Esophagus squamous epithelium (tissue), 4 donors: Measurements from ENCODE around the gene RAB36.

Source experiments
- POLR2A ChIP-seq, 4 donors: fragments of 450-650 bp; IDR thresholded peaks; one replicate each; pipeline ENCODE4 v1.6.1; 2017; ENCODE audit warnings: antibody characterized with exemption in 4 of 4, mild to moderate bottlenecking in 4 of 4, moderate library complexity in 3 of 4
- TF ChIP-seq, protein P1 (sequence below), 6 experiments: fragments of 450-650 bp in 4 of 6; fragments of 200-600 bp in 2 of 6; sonication (generic) in 2 of 6; IDR thresholded peaks; one replicate each; pipeline ENCODE4 v1.5.1; 2016 to 2019; ENCODE audit warnings: antibody characterized with exemption in 6 of 6, mild to moderate bottlenecking in 4 of 6, moderate library complexity in 4 of 6

GRCh38 chr22:23150762-23151161 is 5.5 kb downstream of the RAB36 start:
- no peak for TF ChIP-seq POLR2A (IDR thresholded peaks at IDR 0.05)
- TF ChIP-seq, protein P1, sequence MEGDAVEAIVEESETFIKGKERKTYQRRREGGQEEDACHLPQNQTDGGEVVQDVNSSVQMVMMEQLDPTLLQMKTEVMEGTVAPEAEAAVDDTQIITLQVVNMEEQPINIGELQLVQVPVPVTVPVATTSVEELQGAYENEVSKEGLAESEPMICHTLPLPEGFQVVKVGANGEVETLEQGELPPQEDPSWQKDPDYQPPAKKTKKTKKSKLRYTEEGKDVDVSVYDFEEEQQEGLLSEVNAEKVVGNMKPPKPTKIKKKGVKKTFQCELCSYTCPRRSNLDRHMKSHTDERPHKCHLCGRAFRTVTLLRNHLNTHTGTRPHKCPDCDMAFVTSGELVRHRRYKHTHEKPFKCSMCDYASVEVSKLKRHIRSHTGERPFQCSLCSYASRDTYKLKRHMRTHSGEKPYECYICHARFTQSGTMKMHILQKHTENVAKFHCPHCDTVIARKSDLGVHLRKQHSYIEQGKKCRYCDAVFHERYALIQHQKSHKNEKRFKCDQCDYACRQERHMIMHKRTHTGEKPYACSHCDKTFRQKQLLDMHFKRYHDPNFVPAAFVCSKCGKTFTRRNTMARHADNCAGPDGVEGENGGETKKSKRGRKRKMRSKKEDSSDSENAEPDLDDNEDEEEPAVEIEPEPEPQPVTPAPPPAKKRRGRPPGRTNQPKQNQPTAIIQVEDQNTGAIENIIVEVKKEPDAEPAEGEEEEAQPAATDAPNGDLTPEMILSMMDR (IDR thresholded peaks at IDR 0.05): no peak
